SK-N-SH treated with all-trans-retinoic acid at 6 μM for 48 hours (cell line): ENCODE data around the gene PALLD.
A peak's percentile ranks its signal among the peaks of the same experiment; 100 is the strongest.

ENCODE experiments used
- ATAC-seq: fragments of 200-7000 bp; cut with Tn5 transposase; 3 replicates; pipeline ENCODE4 v1.9.1; 2020; ENCODE audit warnings: mild to moderate bottlenecking, moderate library complexity
- ARNTL ChIP-seq: fragments of 450-650 bp; formaldehyde crosslinking; IDR thresholded peaks from 2 replicates; pipeline ENCODE4 v1.5.0; 2020; ENCODE audit warnings: low read depth, mild to moderate bottlenecking, moderate library complexity, borderline replicate concordance
- BACH2 ChIP-seq: fragments of 250-450 bp; sonication (Bioruptor Pico); IDR thresholded peaks from 2 replicates; pipeline ENCODE4 v1.9.0; 2021; ENCODE audit warnings: mild to moderate bottlenecking, borderline replicate concordance
- CREB5 ChIP-seq: fragments of 250-450 bp; sonication (Bioruptor Pico); IDR thresholded peaks from 2 replicates; pipeline ENCODE4 v1.5.1; 2020; ENCODE audit warnings: low read depth, mild to moderate bottlenecking, moderate library complexity
- CSDC2 ChIP-seq: fragments of 250-450 bp; sonication (Bioruptor Pico); IDR thresholded peaks from 2 replicates; pipeline ENCODE4 v1.5.0; 2020; ENCODE audit warnings: mild to moderate bottlenecking, moderate library complexity
- CSRNP3 ChIP-seq: fragments of 250-450 bp; sonication (Bioruptor Pico); IDR thresholded peaks from 2 replicates; pipeline ENCODE4 v1.5.1; 2021; ENCODE audit warnings: mild to moderate bottlenecking, moderate library complexity
- ESRRG ChIP-seq: fragments of 250-450 bp; sonication (Bioruptor Pico); IDR thresholded peaks from 2 replicates; pipeline ENCODE4 v1.6.1; 2021; ENCODE audit warnings: mild to moderate bottlenecking
- GLIS3 ChIP-seq: fragments of 250-450 bp; sonication (Bioruptor Pico); IDR thresholded peaks from 2 replicates; pipeline ENCODE4 v1.5.0; 2020; ENCODE audit warnings: mild to moderate bottlenecking, moderate library complexity
- OSR1 ChIP-seq: fragments of 250-450 bp; sonication (Bioruptor Pico); IDR thresholded peaks from 2 replicates; pipeline ENCODE4 v1.8.0; 2022; ENCODE audit warnings: moderate library complexity, mild to moderate bottlenecking, inconsistent platforms
- PATZ1 ChIP-seq: fragments of 250-450 bp; sonication (Bioruptor Pico); IDR thresholded peaks from 2 replicates; pipeline ENCODE4 v1.8.0; 2020; ENCODE audit warnings: mild to moderate bottlenecking, moderate library complexity, borderline replicate concordance
- POU6F1 ChIP-seq: fragments of 250-450 bp; sonication (Bioruptor Pico); IDR thresholded peaks from 2 replicates; pipeline ENCODE4 v1.8.0; 2021; ENCODE audit warnings: low read depth, mild to moderate bottlenecking, moderate library complexity, borderline replicate concordance
- RARB ChIP-seq: fragments of 250-450 bp; sonication (Bioruptor Pico); IDR thresholded peaks from 2 replicates; pipeline ENCODE4 v1.8.0; 2021; ENCODE audit warnings: mild to moderate bottlenecking, moderate library complexity
- SNAI2 ChIP-seq: fragments of 250-450 bp; sonication (Bioruptor Pico); IDR thresholded peaks from 2 replicates; pipeline ENCODE4 v1.5.0; 2020; ENCODE audit warnings: mild to moderate bottlenecking, moderate library complexity
- TCF4 ChIP-seq: fragments of 250-450 bp; sonication (Bioruptor Pico); IDR thresholded peaks from 2 replicates; pipeline ENCODE4 v1.8.0; 2021; ENCODE audit warnings: mild to moderate bottlenecking, moderate library complexity, borderline replicate concordance
- TSHZ2 ChIP-seq: fragments of 250-450 bp; sonication (Bioruptor Pico); IDR thresholded peaks from 2 replicates; pipeline ENCODE4 v1.5.0; 2020; ENCODE audit warnings: mild to moderate bottlenecking, moderate library complexity
- ZC3H10 ChIP-seq: fragments of 250-450 bp; sonication (Bioruptor Pico); IDR thresholded peaks from 2 replicates; pipeline ENCODE4 v1.5.1; 2021; ENCODE audit warnings: mild to moderate bottlenecking, moderate library complexity
- ZFP30 ChIP-seq: fragments of 450-650 bp; formaldehyde crosslinking; IDR thresholded peaks from 2 replicates; pipeline ENCODE4 v1.5.0; 2022; ENCODE audit warnings: mild to moderate bottlenecking, moderate library complexity
- ZNF565 ChIP-seq: fragments of 450-650 bp; formaldehyde crosslinking; conservative IDR thresholded peaks from 2 replicates; pipeline ENCODE4 v1.5.0; 2020; ENCODE audit warnings: low read depth, mild to moderate bottlenecking, moderate library complexity
- ZNF70 ChIP-seq: fragments of 450-650 bp; formaldehyde crosslinking; IDR thresholded peaks from 2 replicates; pipeline ENCODE4 v1.5.0; 2020; ENCODE audit warnings: mild to moderate bottlenecking, moderate library complexity

The PALLD gene

GRCh38 chr4:168830777-168831512 lies 334.1 kb downstream of the PALLD start:
- peak; percentile 17 for ATAC-seq
- no peak for TF ChIP-seq ZC3H10 (CRISPR knock-in tag)
- no peak for TF ChIP-seq RARB (CRISPR knock-in tag)
- TF ChIP-seq POU6F1 (CRISPR knock-in tag), result no peak
- no peak for TF ChIP-seq TCF4
- TF ChIP-seq ZNF70 (CRISPR knock-in tag), result no peak
- TF ChIP-seq, all 23 proteins: peak for 0

- peak; percentile 27 for ATAC-seq
- no peak for TF ChIP-seq TCF4
- no peak for TF ChIP-seq SNAI2 (CRISPR knock-in tag)
- TF ChIP-seq ESRRG, result no peak
- TF ChIP-seq TSHZ2 (CRISPR knock-in tag), result no peak
- TF ChIP-seq OSR1 (CRISPR knock-in tag), result no peak
- TF ChIP-seq ZNF565, result no peak
- no peak for TF ChIP-seq POU6F1 (CRISPR knock-in tag)
- no peak for TF ChIP-seq ZNF70 (CRISPR knock-in tag)
- no peak for TF ChIP-seq PATZ1
- no peak for TF ChIP-seq CREB5 (CRISPR knock-in tag)
- no peak for TF ChIP-seq GLIS3 (CRISPR knock-in tag)
- TF ChIP-seq ZC3H10 (CRISPR knock-in tag), result no peak
- no peak for TF ChIP-seq ARNTL (CRISPR knock-in tag)
- TF ChIP-seq BACH2 (CRISPR knock-in tag), result no peak
- no peak for TF ChIP-seq CSRNP3 (CRISPR knock-in tag)
- no peak for TF ChIP-seq ZFP30 (CRISPR knock-in tag)
- no peak for TF ChIP-seq CSDC2 (CRISPR knock-in tag)
Observed at GRCh38 chr4:168831585-168831918, 334.7 kb downstream of the PALLD start.
